ENCODE measurements around the gene ERICH6.
"Not testable (repeated sequence)": the region's sequence is repeated elsewhere in the genome, so short reads cannot be mapped to it uniquely, and the experiment has no call there.

Gene ERICH6

DNA sequence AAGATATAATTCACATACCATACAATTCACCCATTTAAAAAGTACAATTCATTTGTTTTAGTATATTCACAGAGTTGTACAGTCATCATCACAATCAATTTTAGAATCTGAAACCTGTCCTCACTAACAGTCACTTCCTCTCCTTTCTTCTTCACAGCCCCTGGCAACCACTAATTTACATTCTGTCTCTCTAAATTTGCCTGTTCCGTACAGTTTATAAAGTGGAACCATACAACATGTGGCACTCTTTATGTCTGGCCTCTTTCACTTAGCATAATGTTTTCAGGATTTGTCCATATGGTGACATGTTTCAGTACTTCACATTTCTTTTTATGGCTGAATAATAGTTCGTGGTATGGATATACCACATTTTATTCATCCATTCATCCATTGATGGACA, 22.7 kb downstream of the ERICH6 start:
- DNase-seq, result no peak

DNA sequence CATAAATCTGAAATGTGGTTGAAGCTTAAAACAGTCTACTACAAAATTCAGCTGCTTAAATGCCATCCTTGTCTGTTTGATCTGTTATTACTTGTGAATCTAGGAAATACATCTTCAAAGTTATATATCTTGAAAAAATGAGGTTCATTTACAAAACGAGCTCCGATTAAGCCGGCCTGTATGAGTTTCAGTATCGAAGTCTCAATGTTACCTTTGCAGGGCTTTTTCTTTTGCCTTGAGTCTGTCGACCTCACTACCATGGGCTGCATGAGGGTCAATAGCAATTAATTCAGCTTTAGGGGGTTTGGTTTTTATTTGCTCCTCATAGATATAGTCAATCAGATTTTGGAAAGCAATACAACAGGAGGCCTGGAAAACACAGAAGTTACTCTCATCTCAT, 23.2 kb downstream of the ERICH6 start:
- DNase-seq, result no peak

DNA sequence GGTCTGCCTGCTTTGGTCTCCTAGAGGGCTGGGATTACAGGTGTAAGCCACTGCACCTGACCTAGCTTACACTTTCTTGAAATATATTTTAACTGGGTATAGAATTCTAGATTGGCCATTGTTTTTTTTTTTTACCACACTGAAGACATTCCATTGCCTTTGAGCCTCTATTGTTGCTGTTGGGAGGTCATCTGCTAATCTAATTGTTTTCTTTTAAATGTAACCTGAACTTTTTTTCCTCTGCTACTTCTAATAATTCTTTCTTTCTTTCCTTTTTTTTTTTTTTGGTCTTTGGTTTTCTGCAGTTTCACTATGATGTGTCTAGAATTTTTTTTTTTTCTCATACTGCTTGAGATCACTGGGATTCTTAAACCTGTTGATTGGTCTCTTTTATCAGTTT, 28.1 kb downstream of the ERICH6 start:
- no peak for DNase-seq

DNA sequence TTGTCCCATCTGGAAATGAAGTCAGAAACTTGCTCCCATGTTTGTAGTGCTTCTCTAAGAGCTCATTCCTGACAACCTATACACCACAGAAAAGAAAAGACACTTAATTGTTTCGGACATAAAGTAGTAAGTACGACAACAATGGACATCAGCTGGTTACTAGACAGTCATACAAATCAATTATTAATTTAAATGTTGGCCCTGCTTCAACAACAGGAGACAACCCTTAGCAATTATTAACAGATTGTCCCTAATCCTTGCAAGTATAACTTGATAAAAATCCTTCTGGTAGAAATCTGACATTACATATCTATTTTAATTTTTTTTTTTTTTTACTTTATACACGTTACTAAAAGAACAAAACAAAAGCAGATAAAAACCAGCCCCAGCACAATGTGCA, 29.8 kb downstream of the ERICH6 start:
- no peak for DNase-seq

DNA sequence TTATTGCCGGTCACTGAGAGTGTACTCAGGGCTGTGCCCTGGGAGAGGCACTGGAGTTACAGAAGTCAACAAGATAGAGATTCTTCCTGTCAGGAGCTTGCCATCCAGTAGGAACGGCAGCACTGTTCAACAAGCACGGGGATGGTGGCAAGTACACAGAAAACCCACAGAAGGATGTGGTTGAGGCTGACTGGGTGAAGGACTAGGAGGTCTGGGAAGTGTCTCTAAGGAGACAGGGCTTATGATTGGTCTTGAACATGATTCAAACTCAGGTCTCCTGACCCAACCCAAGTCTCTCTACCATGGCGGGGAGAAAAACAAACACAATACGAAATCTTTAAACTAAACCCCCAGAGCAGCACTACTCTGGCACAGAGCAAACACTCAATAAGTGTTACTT, 37.6 kb downstream of the ERICH6 start:
- no peak for DNase-seq

DNA sequence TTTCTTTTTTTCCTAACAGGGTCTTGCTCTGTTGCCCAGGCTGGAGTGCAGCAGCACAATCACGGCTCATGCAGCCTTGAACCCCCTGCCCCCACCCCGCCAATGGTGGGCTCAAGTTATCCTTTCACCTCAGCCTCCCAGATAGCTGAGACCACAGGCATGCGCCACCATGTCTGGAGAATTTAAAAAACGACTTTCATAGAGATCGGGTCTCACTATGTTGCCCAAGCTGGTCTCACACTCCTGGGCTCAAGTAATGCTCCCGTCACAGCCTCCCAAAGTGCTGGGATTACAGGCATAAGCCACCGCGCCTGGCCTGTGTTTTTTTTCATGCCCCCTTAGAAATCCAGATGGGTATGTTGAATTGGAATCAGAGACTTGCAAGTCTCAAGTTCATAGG, 40.3 kb downstream of the ERICH6 start:
- DNase-seq, result no peak

DNA sequence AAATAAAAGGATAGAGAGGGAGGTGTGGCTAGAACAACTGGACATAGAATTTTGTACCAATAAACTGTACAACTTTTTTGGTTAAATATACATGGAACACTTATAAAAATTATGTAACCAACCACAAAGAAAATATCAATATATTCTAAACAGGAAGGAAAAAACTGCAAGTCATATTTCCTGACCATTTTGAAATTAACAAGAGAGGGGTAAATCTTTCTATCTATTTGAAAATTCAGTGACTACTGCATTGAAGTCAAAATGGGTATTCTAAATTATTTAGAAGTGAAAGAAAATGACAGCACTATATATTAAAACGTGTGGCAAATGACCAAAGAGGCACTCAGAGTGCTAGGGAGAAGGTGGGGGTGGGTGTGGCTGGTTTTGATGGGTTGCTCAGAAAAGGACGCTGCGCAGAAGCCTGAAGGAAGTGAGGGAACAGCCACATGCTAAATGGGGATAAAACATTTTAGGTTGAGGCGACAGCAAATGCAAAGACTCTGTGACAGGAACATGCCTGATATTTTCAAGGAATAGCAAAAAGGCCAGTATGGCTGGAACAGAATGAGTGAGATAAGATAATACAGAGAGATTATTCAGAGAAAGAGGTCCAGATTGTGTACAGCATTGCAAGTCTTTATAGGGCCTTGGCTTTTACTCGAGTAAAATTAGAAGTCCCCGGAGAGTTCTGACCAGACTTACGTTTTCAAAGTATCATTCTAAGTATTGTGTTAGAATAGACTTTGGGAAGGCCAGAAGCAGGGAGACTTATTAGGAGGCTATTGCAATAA, 41.1 kb downstream of the ERICH6 start:
- no peak for DNase-seq

DNA sequence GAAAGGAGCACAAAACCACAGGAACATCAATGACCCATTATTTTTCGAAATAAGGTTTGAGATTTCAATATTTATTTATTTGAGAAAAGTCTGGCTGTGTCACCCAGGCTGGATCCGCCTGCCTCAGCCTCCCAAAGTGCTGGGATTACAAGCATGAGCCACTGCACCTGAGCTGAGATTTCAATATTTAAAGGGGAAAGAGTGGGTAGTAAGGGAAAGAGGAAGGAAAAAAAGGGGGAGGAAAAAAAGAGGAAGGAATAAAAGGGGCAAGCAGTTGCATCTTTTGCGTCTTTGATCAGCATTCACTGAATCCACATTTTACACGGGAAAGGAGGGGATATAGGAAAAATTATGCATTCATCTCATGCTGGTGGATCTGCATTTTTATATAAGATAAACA, 47.4 kb downstream of the ERICH6 start:
- no peak for DNase-seq

DNA sequence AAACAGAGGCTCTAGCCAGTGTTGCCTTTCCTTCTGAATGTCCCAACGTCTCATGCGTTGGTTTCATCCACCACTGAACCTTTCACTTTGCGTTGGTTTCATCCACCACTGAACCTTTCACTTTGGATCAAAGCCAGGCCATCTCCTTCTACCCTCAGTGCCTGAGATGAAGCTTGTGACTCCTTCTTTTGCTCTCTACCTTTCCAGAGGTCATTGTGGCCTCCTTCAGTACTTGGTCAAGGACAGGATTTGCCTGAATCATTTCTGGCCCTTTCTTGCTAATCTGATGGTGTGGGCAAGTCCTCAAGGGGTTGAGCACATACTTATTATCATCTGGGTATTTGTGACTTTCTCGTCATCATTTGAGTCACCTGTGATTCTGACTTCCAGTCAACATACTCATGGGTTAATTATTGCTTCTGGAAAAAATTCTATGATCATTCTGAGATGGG, 50.6 kb downstream of the ERICH6 start:
- DNase-seq, result no peak

DNA sequence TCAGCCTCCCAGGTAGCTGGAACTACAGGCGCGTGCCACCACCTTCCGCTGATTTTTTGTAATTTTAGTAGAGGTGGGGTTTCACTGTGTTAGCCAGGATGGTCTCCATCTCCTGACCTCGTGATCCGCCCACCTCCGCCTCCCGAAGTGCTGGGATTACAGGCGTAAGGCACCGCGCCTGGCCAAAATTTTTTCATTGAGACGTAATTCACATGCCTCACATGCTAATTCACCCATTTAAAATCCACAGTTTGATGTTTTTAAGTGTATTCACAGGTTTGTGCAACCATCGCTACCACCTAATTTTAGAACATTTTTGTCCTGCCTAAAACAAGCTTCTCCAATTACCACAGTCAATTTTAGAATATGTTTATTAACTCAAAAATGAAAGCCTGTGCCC, 63.5 kb downstream of the ERICH6 start:
- DNase-seq, result no peak

DNA sequence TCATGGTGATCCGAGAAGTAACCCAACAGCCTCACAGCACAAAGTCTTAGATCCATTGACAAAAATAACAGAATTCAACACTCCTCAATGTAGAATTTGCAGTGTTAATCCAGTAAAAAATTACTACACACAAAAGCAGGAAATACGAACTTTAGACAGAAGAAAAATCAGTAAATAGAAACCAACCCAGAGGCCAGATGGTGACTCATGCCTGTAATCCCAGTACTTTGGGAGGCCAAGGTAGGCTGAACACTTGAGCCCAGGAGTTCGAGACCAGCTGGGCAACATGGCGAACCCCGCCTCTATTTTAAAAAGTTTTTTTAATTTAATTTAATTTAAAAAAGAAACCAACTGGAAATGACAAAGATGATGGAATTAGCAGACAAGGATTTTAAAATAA, 64.5 kb downstream of the ERICH6 start:
- DNase-seq, result no peak

DNA sequence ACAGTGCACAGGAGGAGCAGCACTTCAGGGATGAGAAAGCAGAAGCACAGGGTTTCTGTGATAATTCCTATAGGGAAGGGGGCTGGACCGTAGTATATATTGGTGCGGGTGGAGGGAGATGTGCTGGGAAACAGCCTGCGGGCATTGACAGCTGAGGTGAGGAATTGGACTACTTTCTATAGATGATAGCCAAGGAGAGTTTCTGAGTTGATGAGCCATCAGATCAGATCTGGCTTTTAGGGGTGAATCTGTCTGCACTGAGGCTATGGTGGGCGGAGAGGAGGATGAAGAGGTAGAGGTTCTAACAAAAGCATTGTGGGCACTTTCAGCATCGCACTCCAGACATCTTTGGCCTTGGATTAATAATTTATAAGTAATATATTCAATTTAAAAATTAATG, 67.5 kb downstream of the ERICH6 start:
- no peak for DNase-seq

DNA sequence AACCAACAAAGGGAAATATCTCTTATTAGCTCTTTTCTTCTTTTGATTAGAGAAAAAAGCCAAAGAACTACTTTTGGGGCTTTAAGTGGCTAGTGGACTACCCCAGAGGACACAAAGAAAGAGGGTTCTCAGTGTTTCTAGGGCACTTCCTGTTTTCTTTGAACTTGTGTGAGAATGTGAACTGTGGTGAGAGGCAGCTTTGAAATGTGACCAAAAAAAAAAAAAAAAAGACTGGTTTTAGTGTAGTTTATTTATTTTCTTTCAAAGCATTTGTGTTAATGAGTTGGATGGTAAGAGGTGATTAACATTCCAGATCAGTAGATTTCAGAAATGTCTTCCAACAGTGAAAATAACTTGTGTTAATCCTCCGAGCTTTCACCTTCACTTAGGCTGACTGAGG, 68.2 kb downstream of the ERICH6 start:
- DNase-seq, result no peak

DNA sequence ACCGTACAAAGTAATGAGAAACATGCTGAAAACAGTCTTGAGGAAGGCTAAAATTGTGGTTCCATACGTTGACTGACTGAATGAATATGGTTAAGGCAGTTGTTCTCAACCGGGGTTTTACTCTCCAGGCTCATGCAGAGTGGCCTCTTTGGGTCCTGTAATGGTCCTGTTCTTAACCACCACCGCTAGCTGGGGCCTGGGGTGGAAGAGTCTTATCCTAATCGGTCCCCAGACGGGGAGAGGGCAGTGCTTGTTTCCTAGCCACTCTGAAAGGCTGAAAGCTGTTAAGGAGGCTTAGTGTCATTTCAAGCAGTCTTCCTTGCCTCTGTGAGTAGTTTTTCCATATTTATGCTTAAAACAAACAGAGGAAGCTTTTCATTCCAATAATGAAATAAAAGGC, 68.6 kb downstream of the ERICH6 start:
- no peak for DNase-seq

DNA sequence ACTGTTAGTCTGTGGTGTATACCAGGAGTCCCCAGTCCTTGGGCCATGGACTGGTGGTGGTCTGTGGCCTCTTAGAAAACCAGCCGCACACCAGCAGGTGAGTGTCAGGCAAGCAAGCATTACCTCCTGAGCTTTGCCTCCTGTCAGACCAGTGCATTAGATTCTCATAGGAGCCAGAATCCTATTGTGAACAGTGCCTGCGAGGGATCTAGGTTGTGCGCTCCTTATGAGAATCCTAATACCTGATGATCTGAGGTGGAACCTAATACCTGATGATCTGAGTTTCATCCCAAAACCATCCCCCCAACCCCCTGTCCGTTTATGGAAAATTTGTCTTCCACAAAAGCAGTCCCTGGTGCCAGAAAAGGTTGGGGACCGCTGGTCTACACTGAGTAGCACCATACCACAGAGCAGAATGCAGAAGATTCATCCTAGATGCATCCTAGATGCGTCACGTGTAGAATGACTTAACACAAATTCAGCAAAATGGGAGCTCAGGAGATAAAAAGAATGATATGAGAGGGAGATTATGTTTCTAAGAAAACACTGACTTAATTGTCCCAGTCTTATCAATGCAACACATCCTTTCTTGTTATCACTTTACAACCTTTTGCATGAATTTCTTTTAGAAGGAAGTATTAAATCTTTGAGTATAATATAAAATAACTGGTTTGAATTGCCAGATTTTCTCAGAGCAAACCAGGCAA, 72.1 kb downstream of the ERICH6 start:
- DNase-seq, result no peak

DNA sequence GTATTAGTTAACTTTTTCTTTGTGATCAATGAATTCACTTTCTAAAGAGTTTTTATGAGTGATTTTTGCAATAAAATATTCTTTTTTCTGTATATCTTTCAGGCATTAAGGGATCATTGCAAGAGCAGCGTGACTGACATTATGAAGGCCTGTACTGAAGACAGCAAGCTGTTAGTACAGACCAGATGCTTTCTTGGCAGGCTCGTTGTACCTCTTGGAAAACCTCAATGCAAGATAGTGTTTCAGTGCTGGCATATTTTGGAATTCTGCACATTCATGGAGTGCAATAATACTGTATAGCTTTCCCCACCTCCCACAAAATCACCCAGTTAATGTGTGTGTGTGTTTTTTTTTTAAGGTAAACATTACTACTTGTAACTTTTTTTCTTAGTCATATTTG, 76.2 kb downstream of the ERICH6 start:
- no peak for DNase-seq

DNA sequence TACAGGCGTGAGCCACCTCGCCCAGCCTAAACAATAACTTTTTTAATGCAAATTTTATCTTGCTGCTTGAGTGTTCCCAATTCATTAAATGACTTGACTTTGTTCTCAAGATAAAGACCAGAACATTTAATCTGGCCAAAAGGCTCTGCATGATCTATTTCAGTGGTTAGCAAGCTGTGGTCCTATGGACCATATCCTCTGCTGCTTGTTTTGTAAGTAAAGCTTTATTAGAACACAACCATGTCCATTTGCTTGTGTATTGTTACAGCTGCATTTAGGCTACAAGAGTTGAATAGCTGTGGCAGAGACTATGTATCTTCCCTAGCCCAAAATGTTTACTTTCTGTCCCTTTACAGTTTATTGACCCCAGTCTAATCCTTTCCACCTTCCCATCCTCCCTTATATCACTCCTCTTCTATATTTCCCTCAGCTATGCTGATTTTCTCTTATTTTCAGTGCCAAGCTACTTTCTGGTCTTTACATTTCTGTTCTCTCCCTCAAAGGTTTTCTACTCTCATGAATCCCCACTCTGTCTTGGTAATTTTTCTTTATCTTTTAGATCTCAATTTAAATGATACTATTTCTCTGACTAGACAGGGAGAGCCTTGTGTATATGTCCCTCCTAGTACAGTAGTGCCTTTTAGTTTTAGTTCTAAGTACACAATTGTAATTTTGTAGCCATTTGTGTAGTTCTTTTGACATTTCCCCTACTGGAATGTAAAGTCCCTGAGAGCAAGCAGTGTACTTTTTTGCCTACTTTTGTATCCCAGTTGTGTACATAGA, 77.4 kb downstream of the ERICH6 start:
- DNase-seq, result no peak

DNA sequence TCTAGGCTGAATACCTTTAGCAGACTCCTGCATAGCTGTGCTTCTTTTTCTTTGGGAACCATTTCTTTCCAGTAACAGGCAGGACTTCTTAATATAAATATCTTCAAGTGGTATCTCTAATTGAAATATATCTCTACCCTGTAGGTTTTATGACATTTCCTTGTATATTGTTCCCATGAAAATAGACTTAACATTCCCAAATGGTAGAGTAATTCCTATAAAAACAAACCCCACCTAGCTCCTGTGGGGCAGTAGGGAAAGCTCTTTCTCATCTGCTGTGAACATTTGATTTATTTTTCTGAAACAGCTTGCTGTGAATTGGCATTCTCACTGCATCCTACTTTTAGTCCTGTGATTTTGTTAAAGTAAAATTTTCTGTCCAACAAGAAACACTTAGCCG, 79.8 kb downstream of the ERICH6 start:
- no peak for DNase-seq

DNA sequence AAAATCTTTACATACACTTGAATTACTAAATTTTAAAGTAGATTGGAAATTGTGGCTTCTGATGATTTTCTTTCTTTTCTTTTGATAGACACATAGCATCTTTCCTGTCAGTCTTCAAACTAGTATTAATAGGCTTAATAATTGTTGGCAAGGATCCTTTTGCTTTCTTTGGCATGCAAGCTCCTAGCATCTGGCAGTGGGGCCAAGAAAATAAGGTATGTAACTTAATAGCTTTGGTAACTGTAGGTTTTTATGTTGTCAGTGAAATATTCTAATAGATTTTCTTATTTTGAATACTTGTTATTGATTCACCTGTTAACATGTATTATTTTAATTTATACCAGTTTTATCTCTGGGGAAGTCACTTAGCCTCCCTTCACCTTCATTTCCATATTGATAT, 80.8 kb downstream of the ERICH6 start:
- DNase-seq, result not testable (repeated sequence)

DNA sequence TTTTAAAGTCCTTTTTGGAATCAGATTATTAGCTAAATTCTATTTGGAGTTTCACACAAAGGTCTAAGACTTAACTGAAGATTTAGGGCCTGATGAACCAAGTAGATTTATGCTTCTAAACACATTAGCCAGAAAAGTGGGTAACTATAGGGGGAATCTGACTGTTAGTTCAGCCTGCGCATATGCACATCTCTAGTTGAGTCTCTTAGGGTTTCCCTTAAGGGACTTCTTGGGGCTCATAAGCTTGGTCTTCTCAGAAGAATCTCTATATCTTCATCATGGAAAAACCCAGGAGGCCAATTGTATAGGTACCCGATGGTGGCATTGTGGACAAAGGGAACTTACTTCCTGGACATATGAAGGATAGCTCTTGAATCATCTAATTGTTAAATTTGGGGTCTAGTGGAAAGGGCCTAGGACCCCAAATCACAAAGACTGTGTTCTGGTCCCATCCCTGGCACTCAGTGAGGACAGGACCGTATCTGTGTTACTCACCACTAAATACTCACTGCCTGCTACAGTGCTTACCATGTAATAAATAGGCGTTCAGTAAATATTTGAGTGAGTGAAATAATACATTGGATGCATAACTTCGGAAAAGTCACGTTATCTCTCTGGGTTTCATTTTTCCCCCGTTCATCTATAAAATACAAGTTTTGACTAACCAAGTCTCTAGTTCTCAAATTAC, 83.6 kb downstream of the ERICH6 start:
- no peak for DNase-seq

DNA sequence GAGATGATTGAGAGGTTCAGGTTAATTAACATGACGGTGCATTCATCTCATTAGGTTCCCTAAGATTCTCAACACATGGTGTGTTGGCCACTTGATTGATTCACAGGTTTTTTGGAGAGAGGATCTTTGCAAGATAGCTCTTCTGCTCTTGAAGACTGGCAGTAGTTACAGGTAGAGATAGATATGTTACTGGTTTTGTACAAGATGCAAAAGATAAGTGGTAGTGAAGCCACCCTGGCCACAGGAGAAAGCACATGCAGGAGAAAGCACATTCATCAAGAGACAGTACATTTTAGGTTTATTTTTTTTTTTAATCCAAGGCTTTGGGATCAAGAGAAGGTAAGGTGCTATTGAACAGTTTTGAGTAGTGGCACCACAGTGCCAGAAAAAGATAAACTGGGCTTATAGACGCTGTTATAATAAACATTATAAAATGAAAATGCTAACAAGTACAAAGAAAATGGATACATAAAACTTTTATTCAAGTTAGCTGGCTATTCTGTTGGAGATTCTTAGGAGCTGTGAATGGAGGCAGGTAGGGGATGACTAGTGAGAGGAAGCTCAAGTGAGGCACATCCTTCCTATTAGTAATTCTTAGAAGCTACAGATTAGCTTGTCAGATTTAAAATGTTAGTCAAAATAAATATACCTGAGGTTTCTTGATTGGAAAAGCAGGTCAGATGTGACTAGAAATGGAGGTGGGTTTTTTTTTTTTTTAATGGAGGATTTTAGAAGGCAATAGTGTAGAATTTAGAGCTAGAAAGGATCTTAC, 89.8 kb downstream of the ERICH6 start:
- no peak for DNase-seq

DNA sequence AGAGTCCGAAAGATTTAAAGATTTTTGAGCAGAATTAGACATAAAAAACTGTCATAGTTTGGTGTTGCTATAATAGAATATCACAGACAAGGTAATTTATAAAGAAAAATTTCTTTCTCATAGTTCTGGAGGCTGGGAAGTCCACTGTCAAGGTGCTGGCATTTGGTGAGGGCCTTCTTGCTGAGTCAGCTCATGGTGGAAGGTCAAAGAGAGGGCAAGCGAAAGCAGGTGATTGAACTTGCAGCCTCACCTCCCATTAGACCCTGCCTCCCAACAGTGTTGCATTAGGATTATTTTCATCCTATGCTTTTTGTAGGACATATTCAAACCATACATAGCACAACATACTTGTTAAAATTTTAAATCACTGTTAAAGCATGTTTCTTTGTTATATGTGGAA, 90.7 kb downstream of the ERICH6 start:
- no peak for DNase-seq
